ENCODE results near the gene NLRC5.
"Not testable (repeated sequence)": the region's sequence is repeated elsewhere in the genome, so short reads cannot be mapped to it uniquely, and the experiment has no call there.

Gene NLRC5

GRCh38 chr16:57049678-57050077, 60.3 kb downstream of the NLRC5 start:
- DNase-seq (ENCODE audit: low read depth): no peak

DNA sequence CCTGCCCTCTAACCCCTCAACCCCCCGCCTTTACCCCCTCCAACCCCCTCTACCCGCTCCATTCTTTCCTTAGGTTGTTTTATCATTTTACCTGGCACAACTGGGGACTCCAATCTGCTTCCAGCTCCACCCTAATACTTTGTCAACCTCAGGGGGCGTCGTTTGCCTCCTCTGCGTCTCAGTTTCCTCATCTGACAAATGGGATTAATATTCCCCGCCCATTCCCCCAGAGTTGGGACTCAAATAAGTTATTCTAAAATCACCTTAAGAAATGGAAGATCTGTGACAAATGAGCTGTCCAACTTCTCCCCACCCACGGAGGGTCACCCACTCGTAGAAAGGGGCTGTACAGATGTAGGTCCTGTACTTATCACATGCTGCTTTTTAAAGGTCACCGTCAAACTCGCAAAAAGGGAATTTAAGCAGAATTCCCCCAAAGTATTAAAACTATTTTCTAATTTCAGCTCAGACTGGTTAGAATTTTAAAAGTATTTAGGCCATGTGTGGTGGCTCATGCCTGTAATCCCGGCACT, 62.4 kb downstream of the NLRC5 start:
- DNase-seq (ENCODE audit: low read depth): no peak

- no peak for DNase-seq (ENCODE audit: low read depth)
These were observed 63.8 kb downstream of the NLRC5 start for GRCh38 chr16:57053206-57053605.

DNA sequence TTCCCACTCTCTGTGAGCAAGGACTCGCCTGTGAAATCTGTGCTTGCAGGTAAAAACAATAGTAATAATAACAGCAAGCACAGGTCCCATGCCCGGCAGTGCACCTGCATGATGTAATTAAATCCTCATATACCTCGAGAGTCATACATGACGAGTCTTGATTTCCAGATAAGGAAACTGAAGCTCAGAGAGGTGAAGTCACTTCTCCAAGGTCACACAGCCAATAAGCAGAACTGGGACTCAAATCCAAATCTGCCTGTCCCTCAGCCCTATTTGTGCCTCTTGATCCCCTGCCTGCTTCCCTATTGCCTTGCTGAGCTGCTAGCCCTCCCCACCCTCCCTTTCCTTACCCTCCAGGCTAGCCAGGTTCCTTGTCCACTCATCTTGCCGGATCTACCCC, 65.0 kb downstream of the NLRC5 start:
- no peak for DNase-seq (ENCODE audit: low read depth)

- DNase-seq (ENCODE audit: low read depth): no peak
These were observed 65.4 kb downstream of the NLRC5 start for GRCh38 chr16:57054771-57055170.

GRCh38 chr16:57055671-57056070, 66.3 kb downstream of the NLRC5 start:
- DNase-seq (ENCODE audit: low read depth): no peak

DNA sequence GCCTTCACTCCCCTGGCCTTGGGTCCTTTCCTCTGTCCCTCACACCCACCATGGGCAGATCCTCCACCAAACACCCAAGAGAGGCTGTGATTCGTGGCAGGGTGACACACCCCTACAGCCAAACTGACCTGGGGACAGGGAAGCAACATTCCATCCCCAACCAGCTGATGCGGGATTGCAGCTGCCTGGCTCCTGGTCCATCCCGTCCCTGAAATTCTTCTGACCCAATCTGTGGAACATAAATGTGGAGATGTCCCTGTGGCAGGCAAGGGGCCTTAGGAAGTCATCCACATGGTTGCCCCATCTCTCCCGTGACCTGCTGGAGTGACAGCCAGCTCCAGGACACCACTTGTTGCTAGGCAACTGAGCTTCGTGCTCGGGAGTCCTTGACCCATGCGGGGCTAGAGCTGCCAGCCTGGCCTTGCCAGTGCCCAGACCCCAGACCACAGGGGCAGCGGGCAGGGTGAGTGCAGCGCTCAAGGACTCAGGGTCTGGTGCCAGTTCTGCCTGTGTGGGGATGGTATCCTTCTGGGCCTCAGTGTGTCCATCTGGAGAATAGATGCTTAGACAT, 69.0 kb downstream of the NLRC5 start:
- no peak for DNase-seq (ENCODE audit: low read depth)

DNA sequence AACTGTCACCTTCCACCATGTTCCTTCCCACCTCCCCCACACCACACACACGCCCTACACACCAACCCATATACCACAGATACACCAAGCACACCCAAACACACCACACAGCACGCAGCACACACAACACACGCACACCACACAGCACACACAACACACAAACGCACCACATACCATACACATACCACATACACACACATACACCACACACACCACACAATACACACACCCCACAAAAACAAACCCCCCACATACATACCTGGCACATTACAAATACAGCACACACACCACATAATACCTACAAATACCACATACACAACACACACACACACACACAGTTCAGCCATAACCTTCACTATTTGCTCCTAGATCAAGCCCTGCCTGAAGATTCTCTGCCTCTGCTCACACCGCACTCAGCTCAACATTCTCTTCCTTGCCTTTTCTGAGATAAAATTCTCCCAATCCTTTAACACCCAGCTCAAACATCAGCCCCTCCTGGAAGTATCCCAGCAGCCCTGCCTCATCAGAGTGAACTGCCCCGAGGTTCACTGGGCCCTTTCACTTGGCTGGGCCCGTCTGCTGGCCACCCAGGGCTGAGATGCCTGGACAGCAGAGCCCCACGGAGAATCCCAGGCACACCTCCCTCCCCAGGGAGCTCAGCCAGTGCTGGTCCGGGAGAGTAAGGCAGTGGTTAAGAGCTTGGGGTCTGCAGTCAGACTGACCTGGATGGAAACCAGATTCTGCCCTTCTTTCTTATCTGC, 71.1 kb downstream of the NLRC5 start:
- DNase-seq (ENCODE audit: low read depth): no peak

GRCh38 chr16:57061084-57061905, 71.9 kb downstream of the NLRC5 start:
- DNase-seq (ENCODE audit: low read depth): peak; percentile 85

DNA sequence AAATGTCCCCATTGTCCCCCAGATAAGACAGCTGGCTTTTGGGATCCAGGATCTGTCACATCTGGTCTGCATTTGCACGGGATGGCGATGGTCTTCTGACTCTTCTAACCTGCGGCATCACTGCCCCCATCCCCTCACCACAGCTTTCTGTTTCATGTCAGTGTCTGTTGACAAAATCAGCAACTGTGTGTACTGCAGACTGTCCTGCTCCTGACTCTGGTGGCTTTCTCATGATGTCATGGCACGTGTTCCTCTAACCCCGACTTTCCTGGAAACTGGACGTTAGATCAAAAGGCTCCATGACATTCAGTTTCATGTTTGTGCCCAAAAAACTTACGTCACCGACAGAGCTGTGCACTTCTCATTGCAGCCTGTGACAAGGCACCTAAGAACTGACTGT, 73.0 kb downstream of the NLRC5 start:
- no peak for DNase-seq (ENCODE audit: low read depth)

DNA sequence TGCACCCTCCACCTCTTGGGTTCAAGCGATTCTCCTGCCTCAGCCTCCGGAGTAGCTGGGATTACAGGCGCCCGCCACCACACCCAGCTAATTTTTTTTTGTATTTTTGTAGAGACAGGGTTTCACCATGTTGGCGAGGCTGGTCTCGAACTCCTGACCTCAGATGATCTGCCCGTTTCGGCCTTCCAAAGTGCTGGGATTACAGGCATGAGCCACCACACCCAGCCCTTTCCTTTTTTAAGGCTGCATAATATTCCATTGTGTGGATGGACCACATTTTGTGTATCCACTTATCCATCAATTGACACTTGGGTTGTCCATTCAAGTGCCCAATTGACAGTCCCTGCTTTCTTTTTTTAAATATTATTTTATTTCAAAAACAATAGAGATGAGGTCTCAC, 73.8 kb downstream of the NLRC5 start:
- DNase-seq (ENCODE audit: low read depth): not testable (repeated sequence)

DNA sequence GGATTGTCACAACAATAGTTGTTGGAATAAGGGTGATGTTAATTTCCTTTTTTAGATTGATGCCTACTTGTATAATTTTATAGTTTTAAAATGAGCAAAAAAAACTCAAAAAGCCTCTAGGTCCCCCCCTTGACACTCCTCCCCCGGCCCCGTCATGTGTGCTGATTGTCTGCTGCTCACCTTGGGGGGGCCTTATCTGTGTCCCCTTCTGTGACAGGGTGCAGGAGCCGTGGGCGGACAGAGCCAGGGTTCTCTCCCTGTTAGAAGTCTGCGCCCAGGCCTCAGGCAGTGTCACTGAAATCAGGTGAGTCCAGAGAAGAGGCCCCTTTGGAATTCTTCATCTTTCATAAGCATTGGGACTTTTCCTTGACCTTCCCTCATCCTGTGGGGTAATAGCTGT, 75.6 kb downstream of the NLRC5 start:
- no peak for DNase-seq (ENCODE audit: low read depth)

DNA sequence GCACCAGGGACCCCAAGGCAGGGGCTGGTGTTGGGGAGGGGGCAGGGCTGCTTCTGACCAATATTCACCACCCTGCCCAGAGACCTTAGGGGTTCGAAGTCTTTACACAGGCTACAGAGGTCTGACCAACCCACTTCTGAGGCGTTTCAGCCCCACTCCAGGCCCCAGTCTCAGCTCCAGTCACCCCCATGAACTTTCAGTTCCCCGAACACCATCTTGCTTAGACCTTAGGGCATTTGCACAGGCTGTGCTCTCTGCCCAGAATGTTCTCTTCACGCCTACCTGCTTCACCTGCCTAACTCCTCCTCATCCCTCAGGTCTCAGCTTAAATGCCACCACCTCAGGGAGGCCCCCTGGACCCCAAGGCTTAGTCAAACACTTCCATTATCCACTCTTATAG, 77.3 kb downstream of the NLRC5 start:
- no peak for DNase-seq (ENCODE audit: low read depth)

DNA sequence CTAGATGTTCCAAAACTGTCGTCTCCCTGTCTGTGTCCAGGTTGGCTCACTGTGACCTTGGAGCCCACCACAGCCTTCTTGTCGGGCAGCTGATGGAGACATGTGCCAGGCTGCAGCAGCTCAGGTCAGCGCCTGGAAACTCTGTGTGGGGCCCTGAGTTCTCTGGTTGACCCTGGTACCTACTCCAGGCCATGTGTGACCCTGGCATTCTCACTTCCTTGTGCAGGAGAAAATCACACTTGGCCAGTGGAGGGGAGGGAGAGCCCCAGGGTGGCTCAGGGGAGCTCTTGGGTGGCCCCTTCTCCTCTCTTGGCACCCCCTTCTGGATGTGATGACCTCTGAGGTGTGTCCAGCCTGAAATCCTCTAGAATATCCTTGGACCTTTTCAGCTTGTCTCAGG, 78.0 kb downstream of the NLRC5 start:
- no peak for DNase-seq (ENCODE audit: low read depth)

GRCh38 chr16:57069053-57069452, 79.7 kb downstream of the NLRC5 start:
- no peak for DNase-seq (ENCODE audit: low read depth)

- DNase-seq (ENCODE audit: low read depth): no peak
These were observed 80.4 kb downstream of the NLRC5 start for GRCh38 chr16:57069635-57070370.

- no peak for DNase-seq (ENCODE audit: low read depth)
These were observed 81.1 kb downstream of the NLRC5 start for GRCh38 chr16:57070424-57070823.

GRCh38 chr16:57071081-57071732, 81.8 kb downstream of the NLRC5 start:
- DNase-seq (ENCODE audit: low read depth): not testable (repeated sequence)

- DNase-seq (ENCODE audit: low read depth): no peak
These were observed 82.7 kb downstream of the NLRC5 start for GRCh38 chr16:57071831-57072582.

DNA sequence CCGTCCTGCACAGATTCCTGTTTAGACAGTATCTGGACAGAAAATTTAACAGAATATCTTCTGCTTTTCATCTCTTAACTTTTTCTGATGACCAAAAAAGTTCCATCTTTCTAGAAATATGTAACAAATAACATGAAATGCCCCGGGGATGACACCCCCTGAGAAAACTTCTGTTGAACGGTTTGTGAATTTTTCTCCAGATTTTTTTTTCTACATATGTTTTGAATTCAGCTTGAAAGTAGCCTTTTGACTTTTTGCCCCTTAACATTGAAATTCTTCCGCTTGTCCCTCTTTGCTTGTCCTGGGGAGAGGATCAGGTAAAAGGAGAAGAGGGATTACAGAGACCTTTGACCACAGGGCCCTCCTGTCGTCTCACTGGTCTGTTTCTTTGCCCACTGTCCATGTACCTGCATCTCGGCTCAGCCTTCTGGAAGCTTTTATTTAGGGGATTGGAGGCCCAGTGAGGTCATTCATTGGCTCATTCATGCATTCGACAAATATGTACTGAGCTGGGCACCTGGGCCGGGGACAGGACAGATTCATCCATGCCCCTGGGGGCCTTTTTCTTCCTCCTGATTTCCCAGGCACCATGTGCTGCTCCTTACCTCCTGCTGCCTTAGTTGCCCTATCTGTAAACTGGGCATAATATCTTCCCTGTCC, 83.4 kb downstream of the NLRC5 start:
- no peak for DNase-seq (ENCODE audit: low read depth)
